Gastrocnemius medialis (tissue), 4 donors: ENCODE measurements around the gene COL4A4.

Experiments used
- CTCF ChIP-seq, 5 experiments: fragments of 450-650 bp in 3 of 5; fragments of 200-600 bp in 2 of 5; sonication (generic) in 2 of 5; IDR thresholded peaks in 4 of 5; conservative IDR thresholded peaks in 1 of 5; 1 replicate in 4 of 5; 2 replicates in 1 of 5; pipeline ENCODE4 v1.5.1; 2016 to 2019; ENCODE audit warnings: antibody characterized with exemption in 5 of 5, mild to moderate bottlenecking in 3 of 5, moderate library complexity in 3 of 5
- POLR2A ChIP-seq, 2 donors: fragments of 450-650 bp; IDR thresholded peaks; one replicate each; pipeline ENCODE4 v1.6.1; 2017; ENCODE audit warnings: antibody characterized with exemption in 2 of 2, mild to moderate bottlenecking in 2 of 2, moderate library complexity in 2 of 2

GRCh38 chr2:226993171-226993570, 170.8 kb downstream of the COL4A4 start:
- no peak for TF ChIP-seq CTCF (IDR thresholded peaks at IDR 0.05 in 4 of 5, conservative IDR thresholded peaks at IDR 0.05 in 1 of 5)
- TF ChIP-seq POLR2A (IDR thresholded peaks at IDR 0.05) = no peak
